ENCODE data around the gene FALEC. TPM values are rescaled to one million over a fixed set of nuclear protein-coding genes. Genes with fewer than 3 reads are reported as not detected.

FALEC gene
- total RNA-seq, 1 experiment from 2014 or later = not detected

DNA sequence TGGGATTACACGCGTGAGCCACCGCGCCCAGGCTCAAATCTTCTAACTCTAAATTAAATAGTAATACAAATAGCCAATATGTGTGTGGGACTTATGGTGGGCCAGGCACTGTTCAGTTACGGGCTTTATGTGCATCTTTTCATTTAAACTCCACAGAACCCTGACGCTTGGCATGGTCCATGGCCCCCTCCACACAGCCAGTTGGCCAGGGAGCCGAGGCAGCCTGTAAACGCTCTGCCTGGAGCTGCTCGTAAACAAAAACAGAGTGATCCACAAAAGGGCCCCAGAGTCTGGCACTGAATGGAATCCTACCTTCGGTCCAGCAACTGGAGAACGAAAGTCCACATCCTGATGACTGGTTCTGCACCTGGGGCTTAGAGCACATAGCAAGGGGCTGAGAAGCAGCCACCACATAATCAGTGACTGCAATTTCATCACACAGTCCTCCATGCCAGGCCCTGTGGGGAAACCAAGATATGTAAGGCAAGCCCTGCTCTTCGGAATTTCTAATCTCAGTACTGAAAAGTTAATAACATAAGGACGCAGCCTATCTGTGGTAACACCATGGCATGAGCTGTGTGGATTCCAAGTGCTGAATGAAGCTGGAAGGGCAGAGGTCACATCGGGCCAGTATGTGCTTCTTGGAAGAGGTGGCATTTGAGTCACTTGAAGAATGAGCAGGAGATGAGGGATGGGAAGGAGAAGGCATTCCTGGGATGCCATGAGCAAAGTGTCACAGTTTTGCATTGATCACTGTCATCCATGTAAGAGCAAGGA is 20.1 kb downstream of the FALEC start:
- in situ Hi-C loops (cut with HindIII; ENCODE audit: low pct_unique_long_range_greater_than_20kb, low sequenced_read_pairs) = no loop called here

DNA sequence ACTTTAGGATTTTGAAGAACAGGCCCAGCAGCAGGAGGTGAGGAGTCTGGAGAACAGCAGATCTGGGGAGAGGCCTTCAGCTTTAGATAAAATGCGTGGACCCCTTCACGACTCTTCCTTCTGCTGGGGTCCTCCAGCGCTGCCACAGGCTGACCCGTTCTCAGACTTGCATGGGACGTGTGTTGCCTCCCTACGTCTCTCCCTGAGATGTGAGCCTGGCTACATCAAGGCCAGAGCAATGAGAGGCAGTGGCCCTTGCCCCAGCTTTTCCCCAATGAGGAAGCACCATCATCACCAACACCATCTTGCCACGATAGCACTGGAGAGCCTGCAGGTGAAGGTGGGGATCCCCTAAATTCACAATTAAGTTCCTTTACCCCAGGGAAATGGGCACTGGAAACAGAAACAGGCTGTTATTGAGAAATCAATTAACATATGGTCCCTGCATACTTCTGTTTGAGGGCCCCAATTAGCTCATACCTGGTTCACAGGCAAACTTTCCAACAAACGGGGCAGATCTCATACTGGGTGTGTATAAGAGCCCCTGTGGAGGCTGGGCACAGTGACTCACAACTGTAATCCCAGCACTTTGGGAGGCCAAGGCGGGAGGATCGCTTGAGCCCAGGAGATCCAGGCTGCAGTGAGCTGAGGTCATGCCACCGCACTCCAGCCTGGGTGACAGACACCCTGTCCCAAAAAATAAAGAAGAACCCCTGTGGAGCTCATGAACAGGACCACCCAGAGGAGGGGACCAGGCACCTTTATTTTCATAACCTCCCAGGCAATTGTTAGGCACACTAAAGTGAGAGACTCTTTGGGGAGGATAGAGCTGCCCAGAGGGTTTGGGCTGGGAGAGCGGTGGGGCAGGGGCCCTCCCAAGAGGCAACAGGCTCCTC is 21.5 kb downstream of the FALEC start:
- in situ Hi-C loops (cut with HindIII; ENCODE audit: low pct_unique_long_range_greater_than_20kb, low sequenced_read_pairs) = no loop called here
- DNase-seq (ENCODE audit: low read depth) = no peak

More for the DNA sequence above, 20.1 kb downstream of the FALEC start:
- DNase-seq (ENCODE audit: low read depth) = peak; percentile 86

DNA sequence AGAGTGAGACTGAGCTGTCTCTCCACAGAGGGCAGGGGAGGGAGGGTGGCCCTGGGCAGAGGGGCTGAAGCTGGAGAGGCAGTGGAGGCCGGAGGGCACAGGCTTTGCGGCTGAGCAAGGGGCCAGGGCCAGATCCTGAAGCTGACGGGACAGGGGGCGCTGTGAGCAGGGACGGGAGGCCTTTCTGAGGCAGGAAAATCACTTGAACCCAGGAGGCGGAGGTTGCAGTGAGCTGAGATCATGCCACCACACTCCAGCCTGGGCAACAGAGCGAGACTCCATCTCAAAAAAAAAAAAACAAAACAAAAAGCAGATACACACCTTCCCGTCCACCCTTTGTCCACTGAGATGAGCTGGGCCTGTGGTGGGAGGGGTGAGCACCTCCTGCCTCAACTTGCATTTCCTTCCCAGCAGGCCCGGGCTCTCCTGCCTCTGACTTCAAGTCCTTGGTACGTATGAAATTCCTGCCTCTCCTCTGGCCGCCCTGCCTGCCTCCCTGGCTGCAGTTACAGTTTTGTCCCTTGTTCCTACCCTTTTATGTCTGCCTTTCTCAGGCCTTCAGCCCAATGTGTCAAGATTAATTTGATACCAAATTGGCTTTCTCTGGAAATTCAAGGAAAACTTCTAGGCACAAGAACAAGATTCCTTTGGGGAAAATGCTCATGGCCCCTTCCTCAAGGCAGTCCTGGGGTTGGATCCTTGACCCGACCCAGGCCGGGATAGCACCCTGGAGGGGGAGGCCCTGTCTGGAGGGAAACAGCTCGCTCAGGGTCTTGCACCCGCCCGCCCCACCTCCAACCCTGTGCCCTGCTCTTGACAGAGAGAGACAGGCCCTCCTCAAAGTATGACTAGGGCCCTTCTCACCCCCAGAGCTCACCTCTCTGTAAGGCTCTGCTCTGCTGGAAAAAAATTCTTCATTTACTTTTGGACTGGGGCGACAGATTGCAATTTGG is 22.5 kb downstream of the FALEC start:
- in situ Hi-C loops (cut with HindIII; ENCODE audit: low pct_unique_long_range_greater_than_20kb, low sequenced_read_pairs) = no loop called here
- DNase-seq (ENCODE audit: low read depth) = peak; percentile 89

DNA sequence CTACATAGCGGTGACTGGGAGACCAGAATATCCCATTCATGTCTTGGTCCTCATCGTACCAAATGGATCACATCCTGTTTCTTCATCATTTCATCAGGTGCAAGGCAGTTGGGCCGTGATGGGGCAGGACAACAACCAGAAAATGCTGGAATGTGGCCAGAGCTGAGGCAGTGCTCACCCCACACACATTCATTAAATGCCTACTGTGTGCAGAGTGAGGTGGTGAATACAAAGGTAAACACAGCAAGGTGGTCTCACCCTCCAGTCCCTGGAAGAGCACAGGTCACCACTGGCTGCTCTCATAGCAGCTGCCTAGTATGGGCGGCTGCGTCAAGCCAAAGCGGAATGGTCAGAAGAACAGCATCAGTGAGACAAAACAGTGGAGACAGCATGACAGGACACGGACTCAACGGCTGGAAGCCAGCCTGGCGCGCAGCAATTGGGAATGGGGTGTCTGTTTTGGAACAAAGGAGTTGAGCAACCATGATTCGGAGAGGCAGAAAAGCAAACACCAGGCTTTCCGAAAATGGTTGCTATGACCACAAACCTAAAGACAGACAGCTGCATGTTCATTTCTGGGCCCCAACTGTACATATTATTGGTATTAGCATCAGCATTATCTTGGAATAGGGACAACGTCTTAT is 28.1 kb downstream of the FALEC start:
- in situ Hi-C loops (cut with HindIII; ENCODE audit: low pct_unique_long_range_greater_than_20kb, low sequenced_read_pairs) = no loop called here
- DNase-seq (ENCODE audit: low read depth) = no peak

DNA sequence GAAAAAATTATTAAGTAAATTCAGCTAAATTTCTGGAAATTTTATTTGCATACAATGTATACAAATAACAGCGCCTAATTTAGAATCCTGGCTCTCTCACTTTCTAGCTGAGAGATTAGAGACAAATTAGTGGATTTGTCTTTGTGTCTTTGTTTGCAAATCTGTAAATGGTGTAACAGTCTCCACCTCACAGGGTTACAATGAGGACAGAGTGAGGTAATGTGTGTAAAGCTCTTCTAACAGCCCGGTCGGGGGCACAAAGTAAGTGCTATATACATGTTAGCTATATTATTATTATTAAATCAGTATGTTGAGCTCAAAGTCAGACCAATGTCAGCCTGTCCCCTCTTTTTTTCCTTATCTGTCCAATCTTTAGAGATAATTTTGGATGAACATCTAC is 28.7 kb downstream of the FALEC start:
- no peak for DNase-seq (ENCODE audit: low read depth)
- in situ Hi-C loops (cut with HindIII; ENCODE audit: low pct_unique_long_range_greater_than_20kb, low sequenced_read_pairs) = no loop called here

DNA sequence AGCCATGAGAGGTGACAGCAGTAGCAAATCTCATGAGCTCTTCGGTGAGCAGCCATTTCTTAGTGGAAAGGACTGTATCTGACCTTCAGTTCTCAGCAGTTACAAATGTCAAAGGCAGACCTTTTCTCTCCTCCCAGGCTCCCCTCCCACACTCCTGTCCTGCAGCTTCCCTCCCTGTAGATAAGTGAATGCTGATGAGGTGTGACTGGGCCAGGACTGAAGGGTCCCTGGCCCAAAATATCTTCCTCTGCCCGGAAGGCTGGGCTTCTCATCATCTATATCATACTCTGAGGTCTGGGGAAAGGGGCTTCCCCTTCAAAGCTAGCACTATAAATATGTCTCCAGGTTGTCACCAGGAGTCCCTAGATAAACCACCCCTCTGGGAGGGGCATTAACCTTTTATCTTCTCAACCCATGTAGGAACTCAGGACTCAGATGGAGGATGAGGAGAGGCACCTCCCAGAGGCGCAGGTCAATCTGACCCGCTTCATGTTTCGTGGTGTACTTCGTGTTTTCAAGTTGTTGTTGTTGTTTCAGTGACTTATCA is 30.0 kb downstream of the FALEC start:
- in situ Hi-C loops (cut with HindIII; ENCODE audit: low pct_unique_long_range_greater_than_20kb, low sequenced_read_pairs) = no loop called here
- DNase-seq (ENCODE audit: low read depth) = no peak

DNA sequence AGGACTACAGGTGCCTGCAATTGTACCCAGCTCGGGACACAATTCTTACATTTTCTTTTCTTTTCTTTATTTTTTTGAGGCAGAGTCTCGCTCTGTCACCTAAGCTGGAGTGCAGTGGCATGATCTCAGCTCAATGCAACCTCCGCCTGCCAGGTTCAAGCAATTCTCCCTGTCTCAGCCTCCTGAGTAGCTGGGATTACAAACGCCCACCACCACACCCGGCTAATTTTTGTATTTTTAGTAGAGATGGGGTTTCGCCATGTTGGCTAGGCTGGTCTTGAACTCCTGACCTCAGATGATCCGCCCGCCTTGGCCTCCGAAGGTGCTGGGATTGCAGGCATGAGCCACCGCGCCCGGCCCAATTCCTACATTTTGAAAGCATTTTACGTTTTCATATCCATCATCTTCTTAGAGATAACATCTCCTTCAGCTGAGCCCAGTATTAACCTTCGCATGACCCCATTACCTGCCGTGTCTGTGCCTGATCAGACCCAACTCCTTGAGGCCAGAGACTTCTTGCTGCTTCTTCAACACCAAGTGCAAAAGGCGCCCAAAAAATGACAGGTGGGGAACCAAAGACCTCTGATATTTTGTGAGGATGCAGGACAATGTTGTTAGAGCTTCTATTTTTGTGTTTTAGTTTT is 30.9 kb downstream of the FALEC start:
- no peak for DNase-seq (ENCODE audit: low read depth)
- in situ Hi-C loops (cut with HindIII; ENCODE audit: low pct_unique_long_range_greater_than_20kb, low sequenced_read_pairs) = no loop called here

DNA sequence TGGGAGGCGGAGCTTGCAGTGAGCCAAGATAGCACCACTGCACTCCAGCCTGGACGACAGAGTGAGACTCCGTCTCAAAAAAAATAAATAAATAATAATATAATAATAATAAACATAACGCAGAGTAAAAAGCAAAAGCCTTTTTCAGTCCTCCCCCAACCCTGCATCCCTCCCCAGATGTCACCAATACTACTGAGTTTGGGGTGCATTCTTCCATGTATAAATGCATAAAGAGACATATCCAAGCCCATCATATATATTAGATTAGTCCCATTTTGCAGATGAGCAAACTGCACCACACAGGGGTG is 32.7 kb downstream of the FALEC start:
- in situ Hi-C loops (cut with HindIII; ENCODE audit: low pct_unique_long_range_greater_than_20kb, low sequenced_read_pairs) = no loop called here
- DNase-seq (ENCODE audit: low read depth) = no peak

DNA sequence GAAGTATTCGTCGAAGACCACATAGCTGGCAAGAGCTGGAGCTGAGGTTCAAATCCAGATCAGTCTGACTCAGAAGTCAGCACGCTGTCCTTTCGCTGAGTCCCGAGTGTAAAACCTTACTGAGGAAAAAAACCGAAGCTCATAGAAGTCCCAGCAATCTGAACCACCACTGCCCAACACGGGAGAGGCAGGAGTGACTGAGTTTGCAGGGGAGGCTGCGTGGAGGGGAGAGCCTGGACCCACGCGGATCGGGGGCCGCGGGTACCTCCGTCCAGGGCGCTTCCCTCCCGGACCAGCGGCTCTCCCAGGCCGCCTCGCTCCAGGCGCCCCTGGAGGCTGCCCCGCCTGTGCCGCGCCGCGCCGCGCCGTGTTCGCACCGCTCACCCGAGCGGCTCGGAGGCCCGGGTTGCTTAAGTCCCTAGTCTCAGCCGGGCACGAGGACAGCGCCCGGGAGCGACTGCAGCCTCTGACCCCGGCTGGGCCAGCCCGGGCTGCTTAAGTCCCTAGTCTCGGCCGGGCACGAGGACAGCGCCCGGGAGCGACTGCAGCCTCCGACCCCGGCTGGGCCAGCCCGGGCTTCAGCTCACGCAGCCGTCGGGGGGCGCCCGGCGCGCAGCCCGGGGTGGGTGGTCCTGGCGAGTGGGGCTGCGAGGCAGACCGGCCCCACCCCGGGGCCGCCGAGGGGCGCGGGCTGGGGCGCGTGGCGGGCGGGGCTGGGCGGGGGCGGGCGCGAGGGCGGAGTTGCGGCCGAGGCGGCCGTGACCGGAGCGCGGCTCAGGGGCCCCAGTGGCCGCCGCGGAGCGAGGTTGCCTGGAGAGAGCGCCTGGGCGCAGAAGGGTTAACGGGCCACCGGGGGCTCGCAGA is 33.3 kb downstream of the FALEC start, which contains the start of gene ADAMTSL4:
Gene ADAMTSL4 (plus strand): TSS at position 777 of the 864 bp plus-strand sequence. CDS start 2,881 bp downstream, outside the sequence.
- in situ Hi-C loops (cut with HindIII; ENCODE audit: low pct_unique_long_range_greater_than_20kb, low sequenced_read_pairs) = no loop called here
- DNase-seq (ENCODE audit: low read depth) = peak; percentile 80

DNA sequence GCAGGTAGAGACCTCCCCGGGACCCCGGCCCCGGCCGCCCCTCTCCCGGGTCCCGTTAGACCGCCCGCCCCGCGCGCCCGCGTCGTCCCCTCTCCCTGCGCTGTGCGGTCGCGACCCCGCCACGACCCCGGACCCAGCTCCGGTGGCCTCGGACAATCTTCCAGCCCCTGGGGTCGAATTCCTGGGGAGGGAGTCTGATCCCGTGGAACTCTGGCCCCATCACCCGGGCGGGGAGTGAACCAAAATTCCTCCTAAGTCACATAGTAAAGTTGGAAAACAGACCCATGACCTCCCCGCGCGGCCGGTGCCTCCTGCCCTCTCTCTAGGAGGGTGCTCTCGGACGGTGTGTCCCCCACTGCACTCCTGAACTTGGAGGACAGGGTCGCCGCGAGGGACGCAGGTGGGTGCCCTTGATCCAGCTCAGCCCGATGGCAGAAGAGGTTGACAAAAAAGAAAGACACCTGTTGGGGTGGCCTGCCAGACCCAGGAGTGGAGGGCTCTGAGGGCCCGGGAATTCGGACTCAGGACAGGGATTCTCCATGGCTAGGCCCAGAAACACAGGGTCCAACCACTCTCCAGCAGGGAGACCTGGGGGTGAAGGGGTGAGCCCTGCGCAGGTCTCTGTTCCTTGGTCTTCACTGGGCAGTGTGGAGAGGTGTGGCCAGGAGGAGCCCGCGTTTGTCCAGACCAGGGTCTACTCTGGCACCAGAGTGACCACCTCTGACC is 34.1 kb downstream of the FALEC start:
- in situ Hi-C loops (cut with HindIII; ENCODE audit: low pct_unique_long_range_greater_than_20kb, low sequenced_read_pairs) = no loop called here
- DNase-seq (ENCODE audit: low read depth) = no peak

DNA sequence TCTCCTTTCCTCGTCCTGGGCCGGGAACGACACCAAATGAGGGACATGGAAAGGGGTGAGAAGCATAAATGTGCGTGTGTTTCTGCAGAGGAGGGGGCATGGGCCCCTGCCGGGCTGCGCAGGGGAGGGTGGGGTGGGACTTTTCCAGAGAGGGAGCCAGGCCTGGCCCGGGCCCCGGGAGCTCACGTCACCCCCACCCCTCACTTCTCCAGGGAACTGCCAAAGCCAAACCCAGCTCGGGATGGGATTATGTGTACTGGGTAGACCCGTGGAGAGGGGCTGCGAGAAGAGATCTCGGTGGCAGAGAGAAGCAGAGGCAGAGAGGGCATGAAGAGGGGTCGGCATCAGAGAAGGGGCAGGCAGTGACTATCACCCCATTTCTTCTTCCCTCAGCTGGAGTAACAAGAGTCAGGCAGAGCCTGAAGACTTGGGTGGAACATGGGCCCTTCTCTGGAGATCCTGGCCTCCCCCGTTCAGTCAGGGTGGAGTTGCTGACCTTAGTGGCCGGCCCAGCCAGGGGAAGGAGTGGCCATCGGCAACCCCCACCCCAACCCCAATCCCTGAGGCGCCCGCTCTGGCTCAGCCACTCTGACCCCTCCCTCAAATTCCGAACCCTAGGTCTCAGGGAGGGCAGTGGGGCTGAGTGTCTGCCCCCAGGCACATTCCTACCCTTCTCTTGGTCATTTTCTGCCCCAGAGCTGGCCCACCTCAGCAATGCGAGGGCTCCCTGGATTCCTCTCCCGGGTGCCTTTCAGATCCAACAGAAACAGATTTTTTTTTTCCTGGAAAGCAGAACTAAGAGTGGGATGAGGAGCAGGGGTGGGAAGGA is 34.9 kb downstream of the FALEC start:
- in situ Hi-C loops (cut with HindIII; ENCODE audit: low pct_unique_long_range_greater_than_20kb, low sequenced_read_pairs) = no loop called here
- DNase-seq (ENCODE audit: low read depth) = no peak

DNA sequence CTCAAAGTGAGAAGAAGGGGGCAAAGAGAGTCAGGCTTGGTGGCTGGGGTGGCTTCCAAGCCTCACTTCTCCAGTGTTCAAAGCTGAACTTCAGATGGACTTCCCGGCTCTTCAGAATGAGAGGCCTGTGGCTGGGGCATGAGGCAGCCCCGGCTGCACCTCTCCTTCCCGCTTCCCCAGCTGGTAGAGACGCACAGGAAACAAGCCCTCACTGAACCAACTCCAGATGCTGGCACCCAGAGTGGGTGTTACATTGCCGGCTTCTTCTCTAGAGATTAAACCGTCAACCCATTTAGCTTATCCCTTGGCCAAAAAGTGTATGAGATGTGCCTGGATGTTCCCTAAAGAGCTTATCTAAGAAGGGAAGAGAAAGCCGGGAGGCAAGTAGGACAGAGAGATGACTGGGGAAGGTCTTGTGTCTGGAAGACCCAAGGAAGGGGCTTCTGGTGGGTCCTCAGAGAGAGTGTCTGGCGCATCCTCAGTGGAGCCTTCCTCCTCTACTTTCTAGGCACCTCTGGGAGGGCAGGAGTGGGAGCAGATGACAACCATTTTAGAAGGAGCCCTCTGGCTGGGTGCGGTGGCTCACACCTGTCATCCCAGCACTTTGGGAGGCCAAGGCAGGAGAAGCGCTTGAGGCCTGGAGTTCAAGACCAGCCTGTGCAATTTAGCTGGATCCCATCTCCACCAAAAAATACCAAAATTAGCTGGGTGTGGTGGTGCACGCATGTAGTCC is 35.7 kb downstream of the FALEC start:
- no peak for DNase-seq (ENCODE audit: low read depth)
- in situ Hi-C loops (cut with HindIII; ENCODE audit: low pct_unique_long_range_greater_than_20kb, low sequenced_read_pairs) = no loop called here

DNA sequence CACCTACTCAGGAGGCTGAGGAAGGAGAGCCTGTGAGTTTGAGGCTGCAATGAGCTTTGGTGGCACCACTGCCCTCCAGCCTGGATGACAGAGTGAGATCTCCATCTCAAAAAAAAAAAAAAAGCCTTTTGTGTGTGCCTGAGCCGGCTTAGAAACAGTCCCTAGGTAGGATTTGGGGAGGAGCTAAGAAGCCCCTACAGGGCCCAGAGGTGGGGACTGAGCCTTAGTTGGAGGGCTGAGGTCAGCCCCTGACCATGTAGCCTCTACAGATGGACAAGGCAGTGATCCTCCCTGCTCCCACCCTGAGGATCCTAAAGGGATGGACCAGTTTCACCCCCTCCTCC is 36.2 kb downstream of the FALEC start:
- no peak for DNase-seq (ENCODE audit: low read depth)
- in situ Hi-C loops (cut with HindIII; ENCODE audit: low pct_unique_long_range_greater_than_20kb, low sequenced_read_pairs) = no loop called here

DNA sequence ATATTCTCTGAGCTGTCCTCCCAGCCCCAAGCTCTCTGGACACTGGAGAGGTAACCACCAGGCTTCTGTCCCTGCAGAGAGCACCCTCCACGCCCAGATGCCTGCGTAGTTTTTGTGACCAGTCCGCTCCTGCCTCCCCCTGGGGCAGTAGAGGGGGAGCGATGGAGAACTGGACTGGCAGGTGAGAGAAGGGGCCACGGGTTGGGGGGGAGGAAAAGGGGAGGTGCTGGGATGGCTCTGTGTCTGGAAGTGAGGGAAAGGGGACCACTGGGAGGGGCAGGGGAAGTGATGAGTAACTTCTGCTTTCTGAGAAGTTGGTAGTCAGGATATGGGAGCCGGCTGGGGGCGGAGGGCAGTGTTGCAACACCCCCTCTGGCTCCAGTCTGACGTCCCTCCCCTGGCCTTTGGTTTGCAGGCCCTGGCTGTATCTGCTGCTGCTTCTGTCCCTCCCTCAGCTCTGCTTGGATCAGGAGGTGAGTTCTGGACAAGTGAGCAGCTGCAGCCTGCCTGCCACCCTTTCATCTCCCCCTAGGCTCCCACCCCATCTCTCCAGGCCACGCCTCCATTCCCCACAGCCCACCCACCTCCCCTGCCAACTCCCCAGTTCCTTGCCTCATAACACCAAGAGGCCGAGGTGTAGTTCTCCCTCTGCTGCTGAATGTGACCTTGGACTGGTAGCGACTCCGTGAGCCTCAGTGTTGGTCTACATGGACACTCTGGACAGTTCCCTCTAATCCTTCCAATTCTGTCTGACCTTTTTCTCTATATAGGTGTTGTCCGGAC is 36.8 kb downstream of the FALEC start:
- DNase-seq (ENCODE audit: low read depth) = no peak
- in situ Hi-C loops (cut with HindIII; ENCODE audit: low pct_unique_long_range_greater_than_20kb, low sequenced_read_pairs) = no loop called here
